ENCODE measurements around the gene NDUFS7. TPM values are rescaled to one million over a fixed set of nuclear protein-coding genes. Genes with fewer than 3 reads are reported as not detected.

NDUFS7 gene
- total RNA-seq, 2 donors from 2014 or later = 234 to 326 TPM

GRCh38 chr19:1421218-1421957 is 37.7 kb downstream of the NDUFS7 start:
- TF ChIP-seq, protein P1, sequence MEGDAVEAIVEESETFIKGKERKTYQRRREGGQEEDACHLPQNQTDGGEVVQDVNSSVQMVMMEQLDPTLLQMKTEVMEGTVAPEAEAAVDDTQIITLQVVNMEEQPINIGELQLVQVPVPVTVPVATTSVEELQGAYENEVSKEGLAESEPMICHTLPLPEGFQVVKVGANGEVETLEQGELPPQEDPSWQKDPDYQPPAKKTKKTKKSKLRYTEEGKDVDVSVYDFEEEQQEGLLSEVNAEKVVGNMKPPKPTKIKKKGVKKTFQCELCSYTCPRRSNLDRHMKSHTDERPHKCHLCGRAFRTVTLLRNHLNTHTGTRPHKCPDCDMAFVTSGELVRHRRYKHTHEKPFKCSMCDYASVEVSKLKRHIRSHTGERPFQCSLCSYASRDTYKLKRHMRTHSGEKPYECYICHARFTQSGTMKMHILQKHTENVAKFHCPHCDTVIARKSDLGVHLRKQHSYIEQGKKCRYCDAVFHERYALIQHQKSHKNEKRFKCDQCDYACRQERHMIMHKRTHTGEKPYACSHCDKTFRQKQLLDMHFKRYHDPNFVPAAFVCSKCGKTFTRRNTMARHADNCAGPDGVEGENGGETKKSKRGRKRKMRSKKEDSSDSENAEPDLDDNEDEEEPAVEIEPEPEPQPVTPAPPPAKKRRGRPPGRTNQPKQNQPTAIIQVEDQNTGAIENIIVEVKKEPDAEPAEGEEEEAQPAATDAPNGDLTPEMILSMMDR (IDR thresholded peaks at IDR 0.05) = no peak

DNA sequence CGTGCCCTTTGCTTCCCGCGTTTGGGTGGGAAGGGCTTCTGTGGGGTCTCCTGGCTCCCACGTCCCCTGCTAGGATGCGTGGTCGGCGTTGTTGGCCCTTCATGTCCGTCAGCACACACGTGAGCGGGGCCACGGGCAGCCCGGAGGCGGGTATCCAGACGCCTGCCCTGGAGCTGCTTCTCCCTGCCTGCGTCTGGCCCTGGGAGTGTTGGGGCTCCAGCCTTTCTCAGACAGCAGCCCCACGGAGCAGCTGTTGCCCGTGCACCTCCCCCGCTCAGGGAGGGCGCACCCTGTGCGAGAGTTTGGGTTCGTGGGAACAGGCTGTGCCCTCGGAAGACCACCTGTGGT is 38.2 kb downstream of the NDUFS7 start:
- Histone ChIP-seq H3K27me3 (no peaks in the 10 kb centered on the region), H3K4me3 (no peak overlapping the region), H3K36me3 (peaks cover 66% of the 10 kb centered on the region), H3K27ac (no peak overlapping the region), H3K4me1 (peaks cover 0 to 25% of the 10 kb centered on the region in 2 donors), H3K9me3 (no peaks in the 10 kb centered on the region)
- TF ChIP-seq, protein P1 (IDR thresholded peaks at IDR 0.05) = no peak
- DNase-seq (ENCODE audit: low spot score) = no peak

More at GRCh38 chr19:1421218-1421957, 37.7 kb downstream of the NDUFS7 start:
- Histone ChIP-seq H3K27me3 (no peaks in the 10 kb centered on the region), H3K27ac (no peak overlapping the region), H3K4me1 (peaks cover 0 to 30% of the 10 kb centered on the region in 2 donors), H3K9me3 (no peaks in the 10 kb centered on the region), H3K36me3 (peaks cover 61% of the 10 kb centered on the region), H3K4me3 (no peak overlapping the region)
- DNase-seq (ENCODE audit: low spot score) = no peak

- no peak for DNase-seq (ENCODE audit: low spot score)
- TF ChIP-seq, protein P1 (IDR thresholded peaks at IDR 0.05) = no peak
- H3K36me3 ChIP-seq = peaks cover 68% of the 10 kb centered on the region
Observed at GRCh38 chr19:1422360-1422759, 38.7 kb downstream of the NDUFS7 start.

GRCh38 chr19:1422943-1423342 is 39.2 kb downstream of the NDUFS7 start:
- Histone ChIP-seq H3K27ac (no peak overlapping the region), H3K4me1 (peaks cover 0 to 15% of the 10 kb centered on the region in 2 donors), H3K9me3 (no peaks in the 10 kb centered on the region), H3K36me3 (peaks cover 68% of the 10 kb centered on the region), H3K27me3 (no peaks in the 10 kb centered on the region), H3K4me3 (no peak overlapping the region)
- no peak for DNase-seq (ENCODE audit: low spot score)
- TF ChIP-seq, protein P1 (IDR thresholded peaks at IDR 0.05) = no peak

More at GRCh38 chr19:1422360-1422759, 38.7 kb downstream of the NDUFS7 start:
- Histone ChIP-seq H3K27ac (no peak overlapping the region), H3K9me3 (no peaks in the 10 kb centered on the region), H3K27me3 (no peaks in the 10 kb centered on the region), H3K4me1 (peaks cover 0 to 21% of the 10 kb centered on the region in 2 donors), H3K4me3 (no peak overlapping the region)

DNA sequence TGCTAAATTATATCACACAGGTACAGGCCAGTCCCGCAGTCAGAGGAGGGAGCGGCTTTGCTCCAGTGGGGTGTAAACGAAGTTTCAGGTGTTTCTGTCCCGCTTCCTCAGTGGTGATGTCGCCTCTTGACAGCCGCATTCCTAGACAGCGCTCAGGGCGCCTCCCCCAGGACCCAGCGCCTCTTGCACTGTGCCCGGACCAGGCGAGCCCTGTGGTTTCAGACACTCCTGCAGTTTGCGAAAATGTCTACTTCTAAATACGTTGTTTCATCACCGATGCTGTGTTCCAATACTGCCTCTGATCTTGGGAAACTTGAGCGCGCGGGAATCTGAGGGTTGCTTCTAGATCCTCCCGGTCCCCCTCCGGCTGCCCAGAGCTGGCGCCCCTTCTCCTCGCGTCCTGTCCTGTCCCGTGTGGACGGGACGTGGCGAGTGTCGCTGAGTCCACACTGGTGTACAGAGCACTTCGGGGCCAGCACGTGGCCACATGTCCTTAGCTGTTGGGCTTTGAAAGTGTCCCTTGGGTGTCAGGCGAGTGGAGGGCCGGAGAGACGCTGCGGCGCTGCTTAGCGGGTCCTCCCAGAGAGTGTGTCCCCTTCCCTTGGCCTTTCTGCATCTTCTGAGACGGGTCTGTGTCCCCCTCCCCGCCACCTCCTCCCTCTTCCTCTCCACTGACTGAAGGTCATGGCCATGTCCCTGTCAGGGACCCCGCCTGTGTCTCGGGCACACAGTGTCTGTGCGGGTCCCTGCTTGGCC is 39.9 kb downstream of the NDUFS7 start:
- no peak for DNase-seq (ENCODE audit: low spot score)
- peaks cover 0 to 8% of the 10 kb centered on the region in 2 donors for H3K4me1 ChIP-seq
- H3K27ac ChIP-seq = no peak overlapping the region
- no peaks in the 10 kb centered on the region for H3K27me3 ChIP-seq
- peaks cover 70% of the 10 kb centered on the region for H3K36me3 ChIP-seq
- H3K9me3 ChIP-seq = no peaks in the 10 kb centered on the region
- no peak overlapping the region for H3K4me3 ChIP-seq
- TF ChIP-seq, protein P1 (IDR thresholded peaks at IDR 0.05) = no peak

All from right atrium auricular region (tissue), 2 donors.